OCI-M2 (cell line): ENCODE data around the gene TCF7L2.

Source experiments
- DNase-seq: peaks from one replicate; lab custom pipeline; 2025; ENCODE audit not compliant: unreplicated experiment; lab: John Stamatoyannopoulos, UW

Gene TCF7L2

GRCh38 chr10:112946649-112947048 lies 3.4 kb upstream of the TCF7L2 start:
- DNase-seq = no peak

GRCh38 chr10:112948196-112948595 lies 1.9 kb upstream of the TCF7L2 start:
- no peak for DNase-seq

GRCh38 chr10:112949143-112949823 lies 764 bp upstream of the TCF7L2 start:
- DNase-seq = no peak

- no peak for DNase-seq
Observed at GRCh38 chr10:112950714-112951358, 789 bp downstream of the TCF7L2 start.

- DNase-seq = no peak
Observed at GRCh38 chr10:112951359-112952281, 1.6 kb downstream of the TCF7L2 start.

GRCh38 chr10:112952282-112953173 lies 2.5 kb downstream of the TCF7L2 start:
- DNase-seq = no peak

GRCh38 chr10:112953174-112954159 lies 3.4 kb downstream of the TCF7L2 start:
- DNase-seq = no peak

GRCh38 chr10:112954974-112955581 lies 5.0 kb downstream of the TCF7L2 start:
- DNase-seq = no peak

- no peak for DNase-seq
Observed at GRCh38 chr10:112955582-112956421, 5.8 kb downstream of the TCF7L2 start.

- DNase-seq = no peak
Observed at GRCh38 chr10:112956631-112957350, 6.7 kb downstream of the TCF7L2 start.

GRCh38 chr10:112957640-112958092 lies 7.6 kb downstream of the TCF7L2 start:
- DNase-seq = no peak

- no peak for DNase-seq
Observed at GRCh38 chr10:112958275-112958995, 8.4 kb downstream of the TCF7L2 start.

- DNase-seq = no peak
Observed at GRCh38 chr10:112959207-112959838, 9.3 kb downstream of the TCF7L2 start.

- DNase-seq = no peak
Observed at GRCh38 chr10:112960151-112960681, 10.2 kb downstream of the TCF7L2 start.

- no peak for DNase-seq
Observed at GRCh38 chr10:112961609-112962008, 11.6 kb downstream of the TCF7L2 start.

- DNase-seq = no peak
Observed at GRCh38 chr10:112962343-112962742, 12.3 kb downstream of the TCF7L2 start.
